GM18499 (cell line): ENCODE measurements around the gene NNT.
"Not testable (repeated sequence)": the region's sequence is repeated elsewhere in the genome, so short reads cannot be mapped to it uniquely, and the experiment has no call there.

Experiments
- ATAC-seq: cut with Tn5 transposase; IDR thresholded peaks from one replicate; pipeline ENCODE4 v1.9.1; 2021; ENCODE audit warnings: moderate number of reproducible peaks; ENCODE audit not compliant: insufficient read depth, unreplicated experiment

Gene NNT

GRCh38 chr5:43659075-43659474 is 56.1 kb downstream of the NNT start:
- no peak for ATAC-seq

GRCh38 chr5:43661102-43661501 is 58.1 kb downstream of the NNT start:
- no peak for ATAC-seq

DNA sequence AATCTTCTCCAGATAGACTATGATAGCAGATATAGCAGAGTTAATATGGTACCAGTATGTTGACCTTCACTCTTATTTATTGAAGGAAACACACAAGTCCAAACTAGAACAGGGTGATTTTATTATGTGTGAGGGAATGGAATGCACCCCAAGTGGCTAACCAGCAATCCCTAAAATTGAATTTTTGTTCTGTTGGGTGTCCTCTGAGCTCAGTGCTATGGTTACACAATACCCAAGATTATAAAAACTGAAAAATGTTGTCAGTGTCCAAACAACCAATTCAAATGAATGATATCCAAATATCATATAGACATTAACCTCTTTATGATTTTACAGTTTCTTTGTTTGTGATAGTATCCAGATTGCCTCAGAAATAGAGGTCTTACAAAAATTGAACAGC is 60.9 kb downstream of the NNT start:
- no peak for ATAC-seq

DNA sequence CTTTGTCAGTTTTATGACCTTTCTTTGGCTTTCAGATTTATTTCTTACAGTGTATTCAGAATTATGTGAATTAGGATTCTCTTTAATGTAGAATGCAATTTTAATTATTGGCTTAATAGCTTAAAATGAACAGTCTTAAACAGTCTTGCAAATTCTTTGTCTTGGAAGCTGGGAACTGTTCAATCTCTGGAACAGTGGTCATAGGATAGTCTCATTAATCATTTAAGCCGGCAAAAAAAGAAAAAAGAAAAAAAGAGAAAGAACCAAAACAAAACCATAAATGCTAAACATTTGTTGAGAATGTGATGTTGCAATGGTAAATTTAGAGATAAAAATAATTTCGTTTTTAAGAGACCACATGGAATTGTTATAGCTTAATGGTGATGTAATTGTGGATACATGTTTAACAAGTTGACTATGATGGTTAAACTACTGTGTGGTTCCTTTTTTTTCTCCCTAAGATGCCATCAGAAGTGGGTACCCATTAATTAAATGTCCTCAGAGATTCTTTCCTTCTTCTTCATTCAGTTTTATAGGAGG is 61.6 kb downstream of the NNT start:
- ATAC-seq: no peak

- not testable (repeated sequence) for ATAC-seq
These were observed 62.8 kb downstream of the NNT start for GRCh38 chr5:43665749-43666148.

GRCh38 chr5:43666728-43667127 is 63.7 kb downstream of the NNT start:
- ATAC-seq: not testable (repeated sequence)

GRCh38 chr5:43667379-43667778 is 64.4 kb downstream of the NNT start:
- not testable (repeated sequence) for ATAC-seq

DNA sequence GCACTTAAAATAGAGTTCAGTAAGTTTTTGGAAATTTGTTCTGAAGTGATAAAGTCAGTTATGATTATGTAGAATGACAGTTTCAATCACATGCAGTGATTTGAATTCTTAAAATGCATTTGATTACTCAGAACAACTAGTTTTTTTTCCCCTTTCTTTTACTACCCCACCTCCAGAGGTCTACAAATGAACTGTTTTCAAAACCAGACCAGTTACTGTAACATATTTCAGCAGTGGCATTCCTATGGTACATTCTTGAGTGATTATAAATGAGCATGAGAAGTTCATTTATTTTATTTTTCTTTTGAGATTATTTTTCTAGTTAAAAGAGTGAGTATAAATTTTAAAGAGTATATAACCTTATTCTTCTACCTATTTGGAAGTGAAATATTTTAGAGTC is 71.6 kb downstream of the NNT start:
- ATAC-seq: no peak

GRCh38 chr5:43675357-43675756 is 72.4 kb downstream of the NNT start:
- ATAC-seq: no peak

DNA sequence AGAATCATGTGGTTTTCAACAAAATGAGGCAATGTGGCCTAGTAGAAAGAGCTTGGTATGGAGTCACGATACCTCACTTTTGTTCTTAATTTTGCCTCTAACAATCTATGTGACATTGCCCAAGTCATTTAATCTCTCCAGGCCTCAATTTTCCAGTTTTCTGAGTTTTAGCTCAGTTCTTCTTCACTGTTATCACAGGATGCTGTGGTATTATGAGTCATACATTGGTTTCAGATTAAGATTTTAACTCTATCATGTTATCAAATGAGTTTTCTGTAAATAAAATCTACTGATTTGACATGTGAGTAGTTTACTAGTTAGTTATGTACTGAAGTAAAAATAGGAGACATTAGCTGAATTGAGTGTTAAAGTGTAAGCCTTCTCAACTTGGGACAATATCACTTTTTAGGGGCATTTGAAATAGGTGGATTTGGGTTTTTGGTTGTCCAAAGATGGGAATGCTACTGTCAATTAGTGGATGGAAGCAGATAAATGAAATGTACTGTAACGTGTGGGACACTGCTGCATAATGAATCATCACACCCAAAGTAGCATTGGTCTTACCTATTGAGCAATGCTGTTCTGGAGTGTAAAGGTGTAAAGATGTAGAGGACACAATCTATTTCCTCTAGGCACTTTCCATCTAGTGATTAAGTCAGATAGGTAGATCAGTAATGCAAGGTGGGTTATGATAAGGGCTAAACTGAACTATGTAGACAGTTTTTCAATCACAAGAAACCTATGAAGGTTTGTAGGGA is 73.3 kb downstream of the NNT start:
- ATAC-seq: no peak

DNA sequence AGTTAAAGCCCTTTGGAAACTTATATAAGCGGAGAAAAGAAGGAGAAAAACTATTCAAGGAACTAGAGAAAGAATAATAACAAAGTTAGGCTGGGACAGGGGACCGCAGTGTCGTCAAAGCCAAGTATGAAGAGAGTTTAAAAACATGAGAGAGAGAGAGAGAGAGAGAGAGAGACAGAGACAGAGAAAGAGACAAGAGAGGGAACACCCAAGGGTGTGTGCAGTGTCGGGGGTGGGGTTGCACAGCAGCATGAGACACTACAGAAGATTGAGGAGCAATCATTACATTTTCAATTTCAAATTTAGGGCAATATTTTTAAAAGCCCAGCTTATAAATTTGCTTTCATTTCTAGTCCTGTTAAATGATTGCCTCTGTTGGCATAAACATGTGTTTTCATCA is 74.3 kb downstream of the NNT start:
- no peak for ATAC-seq

- ATAC-seq: no peak
These were observed 76.2 kb downstream of the NNT start for GRCh38 chr5:43679214-43679613.

GRCh38 chr5:43680286-43680685 is 77.3 kb downstream of the NNT start:
- no peak for ATAC-seq

- no peak for ATAC-seq
These were observed 81.0 kb downstream of the NNT start for GRCh38 chr5:43683884-43684471.

DNA sequence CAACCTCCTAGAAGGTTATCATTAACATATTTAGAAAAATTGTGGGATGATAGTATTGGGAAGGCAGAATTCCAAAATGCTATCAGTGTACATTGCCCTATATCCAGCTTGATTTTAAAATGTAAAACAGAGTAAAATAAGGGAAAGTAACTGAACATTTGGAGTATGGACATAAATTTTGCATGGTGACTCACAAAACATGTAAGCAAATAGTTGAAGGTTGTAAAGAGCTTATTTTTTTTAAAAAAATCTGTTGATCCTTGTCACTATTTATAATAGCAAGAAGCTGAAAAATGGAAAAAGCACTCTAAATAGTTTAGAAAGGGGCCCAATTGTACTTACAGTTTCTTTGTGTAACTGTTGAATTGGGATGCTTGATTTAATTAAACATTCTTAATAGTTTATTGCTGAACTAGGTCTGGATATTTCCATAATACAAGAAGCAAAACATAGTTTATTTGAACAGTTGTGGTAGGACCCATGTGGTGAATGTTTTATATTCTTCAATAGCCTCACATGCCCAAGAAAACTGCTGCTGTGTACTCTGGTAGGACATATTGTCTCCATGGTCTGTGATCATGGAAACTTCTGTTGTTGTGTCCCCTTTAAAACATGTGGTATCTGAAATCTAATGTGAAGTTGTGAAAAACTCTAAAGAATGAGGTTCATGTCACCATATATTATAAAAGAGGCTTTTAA is 82.4 kb downstream of the NNT start:
- no peak for ATAC-seq

DNA sequence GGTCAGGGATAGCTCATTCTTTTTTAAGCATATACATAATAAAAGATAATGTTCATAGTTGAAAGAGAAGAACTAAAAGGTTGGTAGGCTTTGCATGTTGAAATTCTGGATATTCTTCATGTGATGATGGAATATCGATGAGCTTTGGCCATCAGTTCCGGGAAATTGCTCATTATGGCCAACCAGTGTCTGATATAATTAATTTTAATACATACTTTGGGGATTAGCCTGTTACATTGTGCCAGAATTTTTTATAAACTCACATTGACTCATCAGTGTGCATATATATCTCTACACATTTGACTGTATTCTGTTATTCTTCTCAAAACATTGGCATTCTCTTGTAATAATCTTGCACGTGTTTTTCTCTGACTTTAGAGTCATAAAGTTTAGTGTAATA is 84.3 kb downstream of the NNT start:
- ATAC-seq: no peak

GRCh38 chr5:43691275-43691674 is 88.3 kb downstream of the NNT start:
- ATAC-seq: no peak

DNA sequence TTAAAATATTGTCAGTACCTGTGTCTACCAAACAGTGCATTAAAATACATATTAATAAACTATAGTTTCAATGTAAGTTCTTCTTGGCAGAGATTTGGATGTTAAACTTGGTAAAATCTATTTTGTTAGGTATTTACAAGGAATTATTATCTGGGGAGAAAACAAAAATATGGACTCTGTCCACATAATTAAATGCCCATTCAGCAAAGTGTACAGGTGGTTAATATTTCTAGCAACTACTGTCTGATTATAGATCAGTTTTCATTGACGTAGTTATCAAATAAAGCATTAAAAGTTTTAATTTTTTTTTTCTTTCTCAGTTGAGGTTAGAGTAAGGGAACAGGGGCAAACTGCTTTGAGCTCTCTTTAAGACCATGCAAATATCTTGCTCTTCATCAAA is 88.9 kb downstream of the NNT start:
- ATAC-seq: no peak

GRCh38 chr5:43693411-43693810 is 90.4 kb downstream of the NNT start:
- no peak for ATAC-seq

GRCh38 chr5:43694027-43694426 is 91.0 kb downstream of the NNT start:
- no peak for ATAC-seq

- not testable (repeated sequence) for ATAC-seq
These were observed 93.5 kb downstream of the NNT start for GRCh38 chr5:43696444-43696843.
